Ishikawa (cell line): Measurements from ENCODE around the gene FSTL4.

Source experiments
- CEBPB ChIP-seq: IDR thresholded peaks from 2 replicates; pipeline ENCODE4 v1.6.1; 2012
- CREB1 ChIP-seq: IDR thresholded peaks from 2 replicates; pipeline ENCODE4 v1.6.1; 2012; ENCODE audit warnings: low read depth
- EGR1 ChIP-seq: IDR thresholded peaks from 2 replicates; pipeline ENCODE4 v1.6.1; 2012
- EP300 ChIP-seq: IDR thresholded peaks from 2 replicates; pipeline ENCODE4 v1.6.1; 2012; ENCODE audit warnings: borderline replicate concordance
- FOXM1 ChIP-seq: IDR thresholded peaks from 2 replicates; pipeline ENCODE4 v1.6.1; 2012; ENCODE audit warnings: low read depth, borderline replicate concordance
- NFIC ChIP-seq: IDR thresholded peaks from 2 replicates; pipeline ENCODE4 v1.6.1; 2012
- RAD21 ChIP-seq: IDR thresholded peaks from 2 replicates; pipeline ENCODE4 v1.6.1; 2012; ENCODE audit warnings: low read depth
- TAF1 ChIP-seq: IDR thresholded peaks from 2 replicates; pipeline ENCODE4 v1.6.1; 2012; ENCODE audit warnings: low read depth, mild to moderate bottlenecking
- TCF12 ChIP-seq: IDR thresholded peaks from 2 replicates; pipeline ENCODE4 v1.6.1; 2012; ENCODE audit warnings: low read depth
- TEAD4 ChIP-seq: IDR thresholded peaks from 2 replicates; pipeline ENCODE4 v1.6.1; 2012
- YY1 ChIP-seq: IDR thresholded peaks from 2 replicates; pipeline ENCODE4 v1.6.1; 2012; ENCODE audit warnings: low read depth
- ZBTB7A ChIP-seq: IDR thresholded peaks from 2 replicates; pipeline ENCODE4 v1.6.1; 2012; ENCODE audit warnings: low read depth
- TF ChIP-seq, protein P1 (sequence below): IDR thresholded peaks from 2 replicates; pipeline ENCODE4 v1.6.1; 2012
- TF ChIP-seq, protein P2 (sequence below): IDR thresholded peaks from 2 replicates; pipeline ENCODE4 v1.6.1; 2012; ENCODE audit warnings: low read depth, mild to moderate bottlenecking
- TF ChIP-seq, protein P3 (sequence below): IDR thresholded peaks from 2 replicates; pipeline ENCODE4 v1.6.1; 2012

The FSTL4 gene

DNA sequence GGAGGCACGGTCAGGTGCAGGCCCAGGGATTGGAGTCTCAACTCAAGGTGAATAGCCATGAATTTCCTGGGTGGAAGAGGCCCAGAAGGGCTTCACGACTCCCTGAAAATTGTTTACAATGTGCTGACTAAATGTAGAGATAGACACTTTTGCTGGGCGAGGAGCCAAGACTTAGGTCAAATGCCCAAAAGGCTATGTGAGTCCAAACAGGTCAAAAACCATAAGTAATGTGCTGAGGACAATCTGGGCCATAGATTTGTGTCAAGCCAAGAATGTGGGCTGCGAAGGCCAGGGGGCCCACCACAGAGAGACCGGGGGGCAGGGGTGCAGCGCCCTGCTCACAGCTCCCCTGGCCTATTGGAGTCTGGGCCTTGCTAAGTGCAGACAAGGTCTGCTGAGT, 362.7 kb downstream of the FSTL4 start:
- TF ChIP-seq TAF1 = no peak
- TF ChIP-seq, protein P1, sequence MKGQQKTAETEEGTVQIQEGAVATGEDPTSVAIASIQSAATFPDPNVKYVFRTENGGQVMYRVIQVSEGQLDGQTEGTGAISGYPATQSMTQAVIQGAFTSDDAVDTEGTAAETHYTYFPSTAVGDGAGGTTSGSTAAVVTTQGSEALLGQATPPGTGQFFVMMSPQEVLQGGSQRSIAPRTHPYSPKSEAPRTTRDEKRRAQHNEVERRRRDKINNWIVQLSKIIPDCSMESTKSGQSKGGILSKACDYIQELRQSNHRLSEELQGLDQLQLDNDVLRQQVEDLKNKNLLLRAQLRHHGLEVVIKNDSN = no peak
- TF ChIP-seq, protein P2, sequence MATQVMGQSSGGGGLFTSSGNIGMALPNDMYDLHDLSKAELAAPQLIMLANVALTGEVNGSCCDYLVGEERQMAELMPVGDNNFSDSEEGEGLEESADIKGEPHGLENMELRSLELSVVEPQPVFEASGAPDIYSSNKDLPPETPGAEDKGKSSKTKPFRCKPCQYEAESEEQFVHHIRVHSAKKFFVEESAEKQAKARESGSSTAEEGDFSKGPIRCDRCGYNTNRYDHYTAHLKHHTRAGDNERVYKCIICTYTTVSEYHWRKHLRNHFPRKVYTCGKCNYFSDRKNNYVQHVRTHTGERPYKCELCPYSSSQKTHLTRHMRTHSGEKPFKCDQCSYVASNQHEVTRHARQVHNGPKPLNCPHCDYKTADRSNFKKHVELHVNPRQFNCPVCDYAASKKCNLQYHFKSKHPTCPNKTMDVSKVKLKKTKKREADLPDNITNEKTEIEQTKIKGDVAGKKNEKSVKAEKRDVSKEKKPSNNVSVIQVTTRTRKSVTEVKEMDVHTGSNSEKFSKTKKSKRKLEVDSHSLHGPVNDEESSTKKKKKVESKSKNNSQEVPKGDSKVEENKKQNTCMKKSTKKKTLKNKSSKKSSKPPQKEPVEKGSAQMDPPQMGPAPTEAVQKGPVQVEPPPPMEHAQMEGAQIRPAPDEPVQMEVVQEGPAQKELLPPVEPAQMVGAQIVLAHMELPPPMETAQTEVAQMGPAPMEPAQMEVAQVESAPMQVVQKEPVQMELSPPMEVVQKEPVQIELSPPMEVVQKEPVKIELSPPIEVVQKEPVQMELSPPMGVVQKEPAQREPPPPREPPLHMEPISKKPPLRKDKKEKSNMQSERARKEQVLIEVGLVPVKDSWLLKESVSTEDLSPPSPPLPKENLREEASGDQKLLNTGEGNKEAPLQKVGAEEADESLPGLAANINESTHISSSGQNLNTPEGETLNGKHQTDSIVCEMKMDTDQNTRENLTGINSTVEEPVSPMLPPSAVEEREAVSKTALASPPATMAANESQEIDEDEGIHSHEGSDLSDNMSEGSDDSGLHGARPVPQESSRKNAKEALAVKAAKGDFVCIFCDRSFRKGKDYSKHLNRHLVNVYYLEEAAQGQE = no peak

- peak; percentile 65 for TF ChIP-seq RAD21
- no peak for TF ChIP-seq TEAD4
Observed at GRCh38 chr5:133247881-133248624, 364.3 kb downstream of the FSTL4 start.

DNA sequence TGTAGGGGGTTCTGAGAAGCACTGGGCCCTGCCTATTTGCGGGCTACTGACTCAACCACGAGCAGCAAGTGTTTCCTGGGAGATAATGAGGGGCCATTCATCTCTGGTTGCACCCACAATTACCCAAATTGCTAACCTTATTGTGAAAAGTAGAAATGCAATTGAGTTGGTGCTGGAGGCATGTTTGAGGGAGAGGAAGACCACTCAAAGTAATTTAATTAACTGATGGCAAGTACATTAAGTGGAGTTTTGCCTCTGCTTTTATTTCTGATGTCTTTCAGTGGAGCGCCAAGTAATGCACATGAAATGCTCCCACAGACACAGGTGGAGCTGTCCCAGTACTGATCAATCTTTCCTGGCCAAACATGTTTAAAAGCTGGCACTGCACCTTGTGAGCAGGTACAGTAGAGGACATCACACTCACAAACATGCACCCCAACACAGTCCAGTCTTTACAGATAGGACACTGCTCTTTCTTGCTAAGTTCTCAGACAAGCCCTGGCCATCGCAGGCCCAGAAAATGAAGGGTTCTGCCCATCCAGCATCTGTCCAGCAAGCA, 365.1 kb downstream of the FSTL4 start:
- TF ChIP-seq NFIC (no peak), TAF1 (no peak), FOXM1 (no peak), TEAD4 (no peak), RAD21 (no peak), CREB1 (no peak)
- TF ChIP-seq, protein P3, sequence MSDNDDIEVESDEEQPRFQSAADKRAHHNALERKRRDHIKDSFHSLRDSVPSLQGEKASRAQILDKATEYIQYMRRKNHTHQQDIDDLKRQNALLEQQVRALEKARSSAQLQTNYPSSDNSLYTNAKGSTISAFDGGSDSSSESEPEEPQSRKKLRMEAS = no peak
- TF ChIP-seq, protein P2 = peak; percentile 65; the same call in 1 of the 2 replicates

DNA sequence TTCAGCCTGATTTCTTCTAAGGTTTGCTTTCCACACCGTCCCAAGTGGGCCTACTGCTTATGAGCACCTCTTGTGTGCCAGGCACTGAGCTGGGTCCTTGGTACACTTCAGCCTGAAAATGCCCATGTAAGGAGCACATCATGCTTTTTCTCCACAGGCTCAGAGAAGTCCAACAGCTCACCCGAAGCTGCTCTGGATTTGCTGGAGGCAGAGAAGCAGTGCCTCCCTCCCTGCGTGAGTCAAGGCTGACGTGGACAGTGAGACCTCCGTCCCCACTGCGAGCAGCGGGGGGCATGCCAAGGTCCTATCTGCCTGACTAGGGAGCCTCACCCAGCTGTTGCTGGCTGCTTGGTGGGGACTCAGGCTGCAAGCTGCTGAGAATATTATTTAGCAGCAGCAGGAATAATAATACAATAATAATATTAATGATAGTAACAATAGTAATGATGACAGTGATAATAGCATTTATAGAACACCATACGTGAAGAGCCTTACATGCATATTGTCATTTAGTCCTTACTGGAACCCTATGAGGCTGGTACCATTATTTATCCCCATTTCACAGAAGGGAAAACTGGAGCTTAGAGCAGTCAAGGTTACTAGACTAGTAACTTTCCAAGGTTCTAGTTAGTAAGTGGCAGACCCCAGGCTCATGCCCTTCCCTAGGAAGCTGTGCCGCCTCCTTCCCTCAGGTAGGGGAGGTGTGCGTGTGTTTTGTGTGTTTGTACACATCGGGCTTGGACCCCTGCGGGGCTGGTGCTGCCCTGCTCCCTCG, 365.8 kb downstream of the FSTL4 start:
- TF ChIP-seq, protein P3 = no peak
- no peak for TF ChIP-seq FOXM1
- no peak for TF ChIP-seq EP300
- TF ChIP-seq YY1 = no peak
- TF ChIP-seq CREB1 = no peak
- TF ChIP-seq ZBTB7A = no peak
- TF ChIP-seq NFIC = no peak
- TF ChIP-seq TAF1 = no peak
- no peak for TF ChIP-seq EGR1
- TF ChIP-seq CEBPB = no peak
- TF ChIP-seq TCF12 = no peak
- no peak for TF ChIP-seq TEAD4
- TF ChIP-seq RAD21 = no peak
- TF ChIP-seq, protein P2 = no peak
- TF ChIP-seq, protein P1 = no peak

DNA sequence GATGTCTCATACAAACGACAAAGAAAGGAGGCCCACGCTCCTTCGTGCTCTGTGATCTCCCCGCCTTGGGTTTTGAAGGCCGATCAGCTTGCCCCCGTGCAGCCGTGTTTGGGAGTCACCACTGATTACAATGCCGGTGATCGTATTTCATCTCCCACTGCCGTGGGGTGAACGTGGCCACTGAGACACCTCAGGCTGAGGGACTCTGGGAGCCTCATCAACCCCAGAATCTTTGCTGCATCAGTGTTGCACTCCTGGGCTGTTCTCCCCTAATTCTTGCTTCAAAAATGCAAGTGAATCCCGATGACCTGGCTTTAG, 366.3 kb downstream of the FSTL4 start:
- TF ChIP-seq RAD21 (no peak), ZBTB7A (no peak), CEBPB (no peak), EP300 (no peak), TEAD4 (no peak), EGR1 (no peak), FOXM1 (no peak), NFIC (no peak), TAF1 (no peak), YY1 (no peak), TCF12 (no peak), CREB1 (no peak)
- TF ChIP-seq, protein P2 = no peak
- TF ChIP-seq, protein P3 = no peak
- TF ChIP-seq, protein P1 = no peak
